Esophagus squamous epithelium (tissue), 4 donors: ENCODE data around the gene MED27.

Experiments
- CTCF ChIP-seq, 6 experiments: fragments of 450-650 bp in 4 of 6; fragments of 200-600 bp in 2 of 6; sonication (generic) in 2 of 6; IDR thresholded peaks; one replicate each; pipeline ENCODE4 v1.5.1; 2016 to 2019; ENCODE audit warnings: antibody characterized with exemption in 6 of 6, mild to moderate bottlenecking in 4 of 6, moderate library complexity in 4 of 6
- POLR2A ChIP-seq, 4 donors: fragments of 450-650 bp; IDR thresholded peaks; one replicate each; pipeline ENCODE4 v1.6.1; 2017; ENCODE audit warnings: antibody characterized with exemption in 4 of 4, mild to moderate bottlenecking in 4 of 4, moderate library complexity in 3 of 4

DNA sequence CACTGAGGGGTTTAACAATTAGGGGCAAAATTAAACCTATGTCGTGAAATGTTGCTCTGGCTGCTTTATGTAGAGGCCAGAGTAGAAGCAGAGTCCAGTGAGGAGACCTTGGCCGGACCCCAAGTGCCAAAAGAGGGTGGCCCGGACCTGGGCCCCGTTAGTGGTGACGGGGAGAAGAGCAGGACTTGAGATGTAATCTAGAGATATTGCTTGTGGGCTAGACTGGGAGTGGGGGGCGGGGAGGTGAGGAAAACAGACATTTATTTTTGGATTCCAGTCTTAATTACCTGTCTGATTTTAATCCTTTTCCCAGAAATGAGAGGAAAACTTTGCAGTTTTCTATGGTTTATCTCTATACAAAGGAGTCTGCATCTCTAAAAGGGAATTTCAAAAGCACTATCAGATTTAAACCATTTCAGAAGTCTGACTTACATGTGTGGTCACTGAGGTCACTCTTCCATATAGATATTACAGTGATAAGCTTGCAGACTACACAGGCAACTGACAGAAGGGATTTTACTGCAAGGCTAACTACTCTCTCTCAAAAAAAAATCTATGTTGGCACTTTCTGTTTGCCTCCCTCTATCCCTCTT lies 108.1 kb downstream of the MED27 start:
- TF ChIP-seq CTCF (IDR thresholded peaks at IDR 0.05) (no peak), POLR2A (IDR thresholded peaks at IDR 0.05) (no peak)
